Esophagus squamous epithelium (tissue), 5 donors: Measurements from ENCODE around the gene KIAA1671. TPM values are rescaled to one million over a fixed set of nuclear protein-coding genes. Genes with fewer than 3 reads are reported as not detected.

Experiments
- DNase-seq: peaks from one replicate; lab custom pipeline; 2025; lab: John Stamatoyannopoulos, UW
- H3K27ac ChIP-seq, 4 donors: fragments of 200-600 bp; sonication (generic); one replicate each; pipeline ENCODE4 v1.5.1; 2016 to 2019; ENCODE audit warnings: mild to moderate bottlenecking in 1 of 4
- H3K27me3 ChIP-seq, 4 donors: fragments of 200-600 bp; sonication (generic); 1 replicate in 3 of 4; 2 replicates in 1 of 4; pipeline versions ENCODE4 v1.5.1 to v1.6.0; 2017 to 2021; ENCODE audit warnings: antibody characterized with exemption in 1 of 4
- H3K36me3 ChIP-seq, 3 donors: fragments of 200-600 bp; sonication (generic); one replicate each; pipeline ENCODE4 v1.5.1; 2016 to 2019
- H3K4me1 ChIP-seq, 3 donors: fragments of 200-600 bp; sonication (generic); one replicate each; pipeline ENCODE4 v1.5.1; 2017 to 2019
- H3K4me3 ChIP-seq, 4 donors: fragments of 200-600 bp; sonication (generic); 1 replicate in 3 of 4; 2 replicates in 1 of 4; pipeline ENCODE4 v1.5.1; 2016 to 2019; ENCODE audit warnings: mild to moderate bottlenecking in 2 of 4, moderate library complexity in 1 of 4
- H3K9me3 ChIP-seq, 3 donors: fragments of 200-600 bp; sonication (generic); one replicate each; pipeline ENCODE4 v1.5.1; 2016 to 2019
- POLR2A ChIP-seq, 4 donors: fragments of 450-650 bp; IDR thresholded peaks; one replicate each; pipeline ENCODE4 v1.6.1; 2017; ENCODE audit warnings: antibody characterized with exemption in 4 of 4, mild to moderate bottlenecking in 4 of 4, moderate library complexity in 3 of 4
- WGBS, 2 donors: methylation state at CpG; one replicate each; pipeline ENCODE4 v1.1.5; 2018; 5-methylcytosine and 5-hydroxymethylcytosine counted together
- intact Hi-C: fragments of 100-400 bp; cut with DNase I; formaldehyde crosslinking; loops from one replicate; pipeline ENCODE4 v1.15.0; 2022
- total RNA-seq, 4 donors: library from RNA; depleted of rRNA; stranded (reverse); fragments of >200 nt; gene quantifications; one replicate each; pipeline ENCODE4 v1.1.0, GENCODE V29; 2016
- TF ChIP-seq, protein P1 (sequence below), 6 experiments: fragments of 450-650 bp in 4 of 6; fragments of 200-600 bp in 2 of 6; sonication (generic) in 2 of 6; IDR thresholded peaks; one replicate each; pipeline ENCODE4 v1.5.1; 2016 to 2019; ENCODE audit warnings: antibody characterized with exemption in 6 of 6, mild to moderate bottlenecking in 4 of 6, moderate library complexity in 4 of 6
- donor health status: DM: yes; HTN: yes; CAD: no.

Gene KIAA1671
- total RNA-seq, 4 donors from 2014 or later = 43.1 to 73.2 (median 47.5) TPM

DNA sequence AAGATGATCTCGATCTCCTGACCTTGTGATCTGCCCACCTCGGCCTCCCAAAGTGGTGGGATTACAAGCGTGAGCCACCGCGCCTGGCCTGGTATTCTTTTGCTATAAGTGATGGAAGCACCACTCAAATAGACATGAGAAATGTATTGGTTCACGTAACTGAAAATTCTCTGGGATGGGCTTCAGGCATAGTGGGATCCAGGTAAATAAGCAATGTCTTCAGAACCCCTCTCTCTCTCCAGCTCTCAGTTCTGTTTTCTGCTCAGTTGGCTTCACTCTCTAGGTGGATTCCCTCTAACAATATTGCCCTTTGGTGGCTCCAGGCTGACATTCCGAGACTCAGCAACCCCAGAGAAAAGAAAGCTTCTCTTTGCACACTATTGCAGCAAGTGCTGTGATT lies 5.1 kb upstream of the KIAA1671 start:
- Histone ChIP-seq H3K4me1 (peaks cover 0 to 53% (median 3%) of the 10 kb centered on the region in 3 donors), H3K4me3 (no peak overlapping the region), H3K36me3 (no peaks in the 10 kb centered on the region), H3K27me3 (peaks cover 0 to 26% (median 0%) of the 10 kb centered on the region in 4 donors), H3K27ac (no peak overlapping the region), H3K9me3 (no peaks in the 10 kb centered on the region)
- TF ChIP-seq POLR2A (IDR thresholded peaks at IDR 0.05) = no peak
- TF ChIP-seq, protein P1, sequence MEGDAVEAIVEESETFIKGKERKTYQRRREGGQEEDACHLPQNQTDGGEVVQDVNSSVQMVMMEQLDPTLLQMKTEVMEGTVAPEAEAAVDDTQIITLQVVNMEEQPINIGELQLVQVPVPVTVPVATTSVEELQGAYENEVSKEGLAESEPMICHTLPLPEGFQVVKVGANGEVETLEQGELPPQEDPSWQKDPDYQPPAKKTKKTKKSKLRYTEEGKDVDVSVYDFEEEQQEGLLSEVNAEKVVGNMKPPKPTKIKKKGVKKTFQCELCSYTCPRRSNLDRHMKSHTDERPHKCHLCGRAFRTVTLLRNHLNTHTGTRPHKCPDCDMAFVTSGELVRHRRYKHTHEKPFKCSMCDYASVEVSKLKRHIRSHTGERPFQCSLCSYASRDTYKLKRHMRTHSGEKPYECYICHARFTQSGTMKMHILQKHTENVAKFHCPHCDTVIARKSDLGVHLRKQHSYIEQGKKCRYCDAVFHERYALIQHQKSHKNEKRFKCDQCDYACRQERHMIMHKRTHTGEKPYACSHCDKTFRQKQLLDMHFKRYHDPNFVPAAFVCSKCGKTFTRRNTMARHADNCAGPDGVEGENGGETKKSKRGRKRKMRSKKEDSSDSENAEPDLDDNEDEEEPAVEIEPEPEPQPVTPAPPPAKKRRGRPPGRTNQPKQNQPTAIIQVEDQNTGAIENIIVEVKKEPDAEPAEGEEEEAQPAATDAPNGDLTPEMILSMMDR (IDR thresholded peaks at IDR 0.05) = no peak
- 96% methylated on average over 4 of the region's 7 CpGs; no CpG with 5 or more reads in 1 of the 2 donors for WGBS, 2 donors
- intact Hi-C loops = no loop called here
- no peak for DNase-seq

DNA sequence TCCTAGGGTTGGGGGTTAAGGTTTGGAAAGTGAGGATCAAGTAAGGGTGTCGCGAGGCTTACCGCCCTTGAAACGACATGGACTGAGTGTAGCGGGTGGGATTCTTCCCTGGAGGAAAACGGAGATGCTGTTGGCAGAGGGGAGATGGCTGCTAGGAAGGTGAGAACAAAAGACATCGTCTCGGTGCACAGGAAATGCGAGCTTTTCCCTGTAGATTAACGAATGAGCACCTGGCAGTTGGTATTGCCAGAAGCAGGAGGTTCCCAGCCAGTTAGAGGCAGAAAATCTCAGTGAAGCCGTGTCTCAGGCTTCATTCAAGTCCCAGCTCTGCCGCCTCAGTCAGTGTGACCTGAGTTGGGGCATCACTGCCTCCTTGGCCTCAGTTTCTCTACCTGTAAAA lies 4.6 kb upstream of the KIAA1671 start:
- Histone ChIP-seq H3K27ac (no peak overlapping the region), H3K36me3 (no peaks in the 10 kb centered on the region), H3K4me1 (peaks cover 0 to 56% (median 3%) of the 10 kb centered on the region in 3 donors), H3K9me3 (no peaks in the 10 kb centered on the region), H3K27me3 (peaks cover 0 to 31% (median 0%) of the 10 kb centered on the region in 4 donors), H3K4me3 (no peak overlapping the region)
- intact Hi-C loops = no loop called here
- WGBS, 2 donors = 48 to 51% methylated on average over 7 to 12 of the region's 12 CpGs
- no peak for DNase-seq
- TF ChIP-seq, protein P1 (IDR thresholded peaks at IDR 0.05) = no peak
- no peak for TF ChIP-seq POLR2A (IDR thresholded peaks at IDR 0.05)

DNA sequence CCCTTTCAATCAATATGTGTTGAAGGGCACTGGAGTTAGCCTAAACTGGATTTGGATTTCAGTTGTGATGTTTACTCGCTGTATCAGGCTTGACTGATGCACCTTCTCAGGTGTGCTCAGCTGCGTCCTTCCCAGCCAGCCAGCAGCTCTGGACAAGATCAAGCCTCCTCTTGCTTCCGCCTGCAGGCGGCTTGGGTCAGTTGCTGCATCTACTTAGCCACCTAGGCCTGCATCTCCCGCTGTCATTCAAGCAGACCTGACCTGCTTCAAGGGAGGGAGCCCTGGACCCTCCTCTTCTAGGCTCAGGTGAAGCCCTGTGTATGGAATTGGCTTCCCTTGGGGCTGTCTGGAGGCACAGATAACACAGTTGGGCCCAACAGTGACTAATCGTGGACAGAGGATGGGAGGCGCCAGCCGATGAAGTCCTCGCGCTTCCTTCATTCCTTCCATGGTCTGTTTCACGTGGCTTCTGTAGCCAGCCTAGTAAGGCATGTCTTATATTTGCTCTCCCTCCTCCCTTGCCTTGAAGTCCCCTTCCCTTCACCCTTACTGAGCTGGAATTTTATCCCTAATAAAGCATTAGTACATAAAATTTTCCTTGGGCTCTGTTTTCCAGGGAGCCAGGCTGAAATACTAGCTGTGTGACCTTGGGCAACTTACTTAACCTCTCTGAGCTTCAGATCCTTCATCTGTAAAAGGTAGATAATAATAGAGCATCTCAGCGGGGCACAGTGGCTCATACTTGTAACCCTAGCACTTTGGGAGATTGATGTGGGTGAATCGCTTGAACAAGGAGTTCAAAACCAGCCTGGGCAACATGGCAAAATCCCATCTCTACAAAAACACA lies 3.9 kb upstream of the KIAA1671 start:
- no peak for DNase-seq
- 36 to 70% methylated on average over 10 to 12 of the region's 13 CpGs for WGBS, 2 donors
- H3K36me3 ChIP-seq = no peaks in the 10 kb centered on the region
- no peak overlapping the region for H3K4me3 ChIP-seq
- no peak overlapping the region for H3K27ac ChIP-seq
- H3K4me1 ChIP-seq = peaks cover 0 to 62% (median 3%) of the 10 kb centered on the region in 3 donors
- peaks cover 0 to 38% (median 0%) of the 10 kb centered on the region in 4 donors for H3K27me3 ChIP-seq
- TF ChIP-seq, protein P1 (IDR thresholded peaks at IDR 0.05) = no peak
- no peak for TF ChIP-seq POLR2A (IDR thresholded peaks at IDR 0.05)
- H3K9me3 ChIP-seq = no peaks in the 10 kb centered on the region
- intact Hi-C loops = no loop called here

DNA sequence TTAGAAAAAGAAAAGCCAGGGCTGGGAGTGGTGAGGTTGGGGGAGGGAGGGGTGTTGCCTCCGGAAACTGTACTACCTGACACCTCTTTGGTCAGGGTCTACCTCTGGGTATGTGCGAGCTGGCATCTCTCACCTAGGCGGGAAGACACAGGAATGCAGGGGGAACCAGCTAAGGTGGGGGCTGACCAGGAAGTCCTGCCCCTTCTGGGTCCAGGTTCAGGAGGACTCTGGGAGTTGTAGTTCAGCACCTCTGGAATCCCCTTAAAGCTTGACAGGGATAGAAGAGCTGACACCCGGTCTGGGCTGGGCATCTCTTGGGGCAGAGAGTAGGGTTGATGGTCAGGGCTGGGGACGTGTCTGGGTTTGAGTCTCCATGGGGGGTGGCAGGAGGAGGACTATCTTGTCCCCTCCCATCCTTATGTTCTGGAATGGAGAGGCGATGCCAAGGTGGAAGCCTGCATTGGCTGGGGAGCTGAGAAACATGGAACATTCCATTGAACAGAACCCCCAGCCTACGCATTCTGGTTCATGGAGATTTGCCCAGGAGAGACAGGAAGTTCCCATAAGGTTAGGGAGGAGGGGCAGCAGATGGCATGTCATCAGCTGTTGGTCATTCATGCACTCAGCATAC lies 2.1 kb upstream of the KIAA1671 start:
- H3K27ac ChIP-seq = no peak overlapping the region
- H3K4me1 ChIP-seq = peaks cover 6 to 81% (median 14%) of the 10 kb centered on the region in 3 donors
- 0 to 7% methylated on average over 4 to 5 of the region's 7 CpGs for WGBS, 2 donors
- peaks cover 0 to 37% (median 0%) of the 10 kb centered on the region in 4 donors for H3K27me3 ChIP-seq
- no peak overlapping the region for H3K4me3 ChIP-seq
- DNase-seq = no peak
- H3K36me3 ChIP-seq = no peaks in the 10 kb centered on the region
- H3K9me3 ChIP-seq = no peaks in the 10 kb centered on the region
- intact Hi-C loops = no loop called here
- TF ChIP-seq POLR2A (IDR thresholded peaks at IDR 0.05) = no peak
- TF ChIP-seq, protein P1 (IDR thresholded peaks at IDR 0.05) = no peak
